ENCODE results near the gene SLC1A2. TPM values are rescaled to one million over a fixed set of nuclear protein-coding genes. Genes with fewer than 3 reads are reported as not detected.

SLC1A2 gene
- polyA plus RNA-seq, 1 experiment = 0.60 TPM

DNA sequence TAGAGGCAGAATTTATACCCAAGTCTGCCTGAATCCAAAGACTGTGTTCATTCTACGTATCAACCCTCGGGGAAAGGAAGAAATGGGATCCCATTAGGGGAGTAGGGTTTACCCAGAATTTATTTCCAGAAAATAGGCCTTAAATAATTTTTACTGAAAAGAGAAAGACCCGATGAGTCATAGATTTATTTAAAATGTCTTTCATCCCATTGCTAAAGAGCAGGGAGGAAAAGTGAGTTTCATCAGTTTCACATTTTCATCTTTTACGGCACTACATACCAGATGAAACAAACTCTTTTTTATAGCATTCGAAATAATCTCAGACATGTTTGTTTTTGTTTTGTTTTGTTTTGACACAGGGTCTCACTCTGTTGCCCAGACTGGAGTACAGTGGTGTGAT is 31.3 kb downstream of the SLC1A2 start:
- Histone ChIP-seq H3K4me3 (ENCODE audit: low read depth, low read length) (no peak overlapping the region), H3K27me3 (ENCODE audit: control insufficient read depth, insufficient read depth, low read length) (no peaks in the 10 kb centered on the region), H3K36me3 (ENCODE audit: control insufficient read depth, insufficient read depth, low read length) (no peaks in the 10 kb centered on the region)
- TF ChIP-seq, protein P1, sequence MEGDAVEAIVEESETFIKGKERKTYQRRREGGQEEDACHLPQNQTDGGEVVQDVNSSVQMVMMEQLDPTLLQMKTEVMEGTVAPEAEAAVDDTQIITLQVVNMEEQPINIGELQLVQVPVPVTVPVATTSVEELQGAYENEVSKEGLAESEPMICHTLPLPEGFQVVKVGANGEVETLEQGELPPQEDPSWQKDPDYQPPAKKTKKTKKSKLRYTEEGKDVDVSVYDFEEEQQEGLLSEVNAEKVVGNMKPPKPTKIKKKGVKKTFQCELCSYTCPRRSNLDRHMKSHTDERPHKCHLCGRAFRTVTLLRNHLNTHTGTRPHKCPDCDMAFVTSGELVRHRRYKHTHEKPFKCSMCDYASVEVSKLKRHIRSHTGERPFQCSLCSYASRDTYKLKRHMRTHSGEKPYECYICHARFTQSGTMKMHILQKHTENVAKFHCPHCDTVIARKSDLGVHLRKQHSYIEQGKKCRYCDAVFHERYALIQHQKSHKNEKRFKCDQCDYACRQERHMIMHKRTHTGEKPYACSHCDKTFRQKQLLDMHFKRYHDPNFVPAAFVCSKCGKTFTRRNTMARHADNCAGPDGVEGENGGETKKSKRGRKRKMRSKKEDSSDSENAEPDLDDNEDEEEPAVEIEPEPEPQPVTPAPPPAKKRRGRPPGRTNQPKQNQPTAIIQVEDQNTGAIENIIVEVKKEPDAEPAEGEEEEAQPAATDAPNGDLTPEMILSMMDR (IDR thresholded peaks at IDR 0.05; ENCODE audit: insufficient read depth, low read depth, low read length) = no peak
- ChIA-PET POLR2A (no interaction called here), CTCF (interaction anchor here (1.0 kb wide), 1 partner anchor 148 kb away, joined by 3 read pairs; no protein-coding TSS in a partner anchor)
- DNase-seq (ENCODE audit: low read depth) = no peak

DNA sequence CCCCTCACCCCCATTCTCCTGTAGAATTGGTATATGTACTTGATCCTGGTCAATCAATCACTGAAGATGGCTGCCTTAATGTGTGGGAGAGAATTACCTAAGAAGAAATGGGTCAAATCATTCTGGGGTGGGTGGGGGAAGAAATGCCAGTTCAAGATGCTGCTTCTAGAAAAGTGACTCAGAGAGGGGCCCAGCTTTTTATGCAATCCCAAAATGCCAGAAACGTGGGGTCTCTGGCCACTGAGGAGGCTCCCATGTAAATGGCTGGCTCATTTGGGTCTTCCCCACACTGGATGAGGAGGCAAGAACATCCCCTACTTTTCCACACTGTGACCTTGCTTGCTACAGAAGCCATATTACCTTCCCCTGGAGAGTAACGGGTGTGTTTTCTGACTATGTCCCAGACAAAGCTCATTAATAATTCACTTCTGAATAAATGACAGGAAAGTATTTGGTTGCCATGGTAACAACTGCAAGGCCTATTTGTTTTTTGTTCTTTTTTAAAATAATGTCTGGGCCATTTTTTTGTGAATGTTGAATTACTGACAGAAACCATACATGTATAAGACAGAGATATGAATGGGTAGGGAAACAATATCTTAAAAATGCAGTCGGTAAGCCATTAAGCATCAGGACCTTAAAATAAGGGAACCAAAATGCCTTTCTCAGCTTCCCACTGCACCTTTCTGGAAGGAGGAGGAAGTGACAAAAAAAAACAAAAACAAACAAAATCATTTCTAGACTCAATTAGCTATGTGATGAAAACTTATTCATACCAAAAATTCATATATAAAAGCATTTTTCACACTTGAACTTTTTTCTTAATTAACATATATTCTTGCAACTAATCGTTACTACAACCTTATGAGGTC is 32.0 kb downstream of the SLC1A2 start:
- TF ChIP-seq, protein P1 (IDR thresholded peaks at IDR 0.05; ENCODE audit: insufficient read depth, low read depth, low read length) = no peak
- POLR2A ChIA-PET = no interaction called here
- Histone ChIP-seq H3K27me3 (ENCODE audit: control insufficient read depth, insufficient read depth, low read length) (no peaks in the 10 kb centered on the region), H3K36me3 (ENCODE audit: control insufficient read depth, insufficient read depth, low read length) (no peaks in the 10 kb centered on the region), H3K4me3 (ENCODE audit: low read depth, low read length) (no peak overlapping the region)
- DNase-seq (ENCODE audit: low read depth) = no peak
- CTCF ChIA-PET = interaction anchor here (1.0 kb wide), 1 partner anchor 147 kb away, joined by 3 read pairs; no protein-coding TSS in a partner anchor

DNA sequence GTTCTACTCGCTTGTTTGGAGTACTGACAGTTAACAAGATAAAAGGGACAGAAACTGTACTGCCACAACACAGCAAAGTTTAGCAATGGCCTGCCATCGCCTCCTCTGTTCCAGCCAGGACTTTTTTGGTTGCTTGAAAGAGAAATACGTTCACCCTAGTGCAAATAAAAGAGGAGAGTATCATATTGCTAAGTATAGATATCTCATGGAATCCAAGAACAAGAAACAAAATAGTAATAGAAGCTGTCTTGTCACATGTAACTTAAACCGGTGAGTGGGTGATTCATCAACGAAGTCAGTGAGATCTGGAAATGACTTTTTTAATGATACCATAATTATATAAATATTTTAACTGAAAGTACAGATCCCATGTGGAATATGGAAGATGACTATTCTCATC is 35.4 kb downstream of the SLC1A2 start:
- ChIA-PET POLR2A (interaction anchor here (0.6 kb wide), 1 partner anchor 195 kb away, joined by 6 read pairs; no protein-coding TSS in a partner anchor), CTCF (no interaction called here)
- DNase-seq (ENCODE audit: low read depth) = no peak
- Histone ChIP-seq H3K27me3 (ENCODE audit: control insufficient read depth, insufficient read depth, low read length) (no peaks in the 10 kb centered on the region), H3K36me3 (ENCODE audit: control insufficient read depth, insufficient read depth, low read length) (no peaks in the 10 kb centered on the region), H3K4me3 (ENCODE audit: low read depth, low read length) (no peak overlapping the region)
- TF ChIP-seq, protein P1 (IDR thresholded peaks at IDR 0.05; ENCODE audit: insufficient read depth, low read depth, low read length) = no peak

DNA sequence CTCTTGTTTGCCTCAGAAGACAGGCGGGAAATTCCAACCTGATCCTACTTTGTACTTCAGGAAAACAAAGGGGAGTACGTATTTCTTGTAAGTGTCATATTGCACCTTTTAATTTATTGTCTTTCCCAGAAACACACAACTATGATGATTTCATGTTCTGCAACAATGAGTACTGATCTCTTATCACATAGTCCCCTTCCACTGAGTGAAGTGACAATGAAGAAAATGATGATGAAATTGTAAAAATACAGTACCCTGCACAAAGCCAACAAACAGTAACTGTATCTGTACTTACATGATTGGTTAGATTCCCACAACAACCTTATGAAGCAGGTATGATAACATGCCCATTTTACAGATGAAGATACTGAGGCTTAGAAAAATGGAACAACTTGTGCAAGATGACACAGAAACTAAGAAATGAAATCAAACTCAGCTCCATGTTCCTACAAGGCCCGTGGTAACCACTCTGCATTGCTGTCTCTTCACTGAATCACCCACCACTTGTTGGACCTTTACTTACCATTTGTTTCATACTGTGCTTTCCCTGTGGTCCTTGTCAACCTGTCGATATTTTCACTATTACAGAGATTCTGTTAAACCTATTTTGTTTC is 37.5 kb downstream of the SLC1A2 start:
- CTCF ChIA-PET = interaction anchor here (1.3 to 1.5 kb wide), 2 partner anchors 10 to 457 kb away, joined by 3 to 5 read pairs; no protein-coding TSS in a partner anchor
- H3K4me3 ChIP-seq (ENCODE audit: low read depth, low read length) = no peak overlapping the region
- H3K27me3 ChIP-seq (ENCODE audit: control insufficient read depth, insufficient read depth, low read length) = no peaks in the 10 kb centered on the region
- POLR2A ChIA-PET = no interaction called here
- DNase-seq (ENCODE audit: low read depth) = no peak
- no peaks in the 10 kb centered on the region for H3K36me3 ChIP-seq (ENCODE audit: control insufficient read depth, insufficient read depth, low read length)
- TF ChIP-seq, protein P1 (IDR thresholded peaks at IDR 0.05; ENCODE audit: insufficient read depth, low read depth, low read length) = no peak

DNA sequence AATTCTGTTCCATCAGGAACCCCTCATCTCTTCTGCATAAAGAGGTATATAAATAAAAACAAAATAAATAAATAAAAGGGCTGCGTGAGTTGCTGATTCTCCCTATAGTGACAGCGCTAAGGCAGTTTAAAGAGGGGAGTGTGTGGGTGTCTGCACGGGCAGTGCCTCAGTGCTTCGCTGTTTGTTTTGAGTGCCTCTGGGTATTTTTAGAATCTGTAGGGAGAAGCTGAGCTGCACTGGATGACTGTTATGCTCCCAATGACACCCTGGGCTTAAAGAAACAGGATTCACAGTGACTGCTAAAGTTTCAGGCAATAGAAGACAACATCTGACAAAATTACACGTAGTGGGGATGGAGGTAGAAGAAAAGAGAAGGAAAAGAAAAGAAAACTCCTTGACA is 38.8 kb downstream of the SLC1A2 start:
- ChIA-PET CTCF (interaction anchor here (0.6 to 2.5 kb wide), 2 partner anchors 12 to 126 kb away, joined by 3 to 7 read pairs; no protein-coding TSS in a partner anchor), POLR2A (no interaction called here)
- H3K4me3 ChIP-seq (ENCODE audit: low read depth, low read length) = no peak overlapping the region
- TF ChIP-seq, protein P1 (IDR thresholded peaks at IDR 0.05; ENCODE audit: insufficient read depth, low read depth, low read length) = no peak
- DNase-seq (ENCODE audit: low read depth) = no peak
- H3K27me3 ChIP-seq (ENCODE audit: control insufficient read depth, insufficient read depth, low read length) = no peaks in the 10 kb centered on the region
- H3K36me3 ChIP-seq (ENCODE audit: control insufficient read depth, insufficient read depth, low read length) = no peaks in the 10 kb centered on the region
